ENCODE data around the gene CEP126. TPM values are rescaled to one million over a fixed set of nuclear protein-coding genes. Genes with fewer than 3 reads are reported as not detected.
A peak's percentile ranks its signal among the peaks of the same experiment; 100 is the strongest.

CEP126 gene
- total and polyA plus RNA-seq, 2 of the 13 experiments (the other 11 are each of a cell fraction or from before 2014, with no cell fraction given) = 1.4 to 1.7 TPM

DNA sequence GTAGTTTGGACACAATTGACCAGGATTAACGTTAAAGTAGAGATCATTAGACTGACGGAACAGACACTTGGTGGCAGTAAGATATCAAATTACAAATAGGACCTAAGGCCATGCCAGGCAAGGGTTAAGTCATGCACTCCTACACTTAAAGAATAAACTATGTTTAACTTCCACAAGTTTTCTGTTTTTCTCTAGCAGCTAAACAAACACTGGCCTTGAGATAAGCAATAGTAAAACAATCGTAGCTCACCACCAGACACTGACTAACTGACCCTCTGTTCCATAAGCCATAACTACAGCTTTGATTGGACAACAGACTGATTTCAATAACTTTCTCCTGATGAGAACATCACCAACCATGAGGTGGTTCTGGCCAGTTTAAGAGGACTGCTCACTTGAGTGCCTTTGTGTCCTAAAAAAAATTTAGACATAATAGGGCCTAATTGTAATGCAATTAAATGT, 2.0 kb upstream of the CEP126 start (continued):
- TF ChIP-seq, protein P1, sequence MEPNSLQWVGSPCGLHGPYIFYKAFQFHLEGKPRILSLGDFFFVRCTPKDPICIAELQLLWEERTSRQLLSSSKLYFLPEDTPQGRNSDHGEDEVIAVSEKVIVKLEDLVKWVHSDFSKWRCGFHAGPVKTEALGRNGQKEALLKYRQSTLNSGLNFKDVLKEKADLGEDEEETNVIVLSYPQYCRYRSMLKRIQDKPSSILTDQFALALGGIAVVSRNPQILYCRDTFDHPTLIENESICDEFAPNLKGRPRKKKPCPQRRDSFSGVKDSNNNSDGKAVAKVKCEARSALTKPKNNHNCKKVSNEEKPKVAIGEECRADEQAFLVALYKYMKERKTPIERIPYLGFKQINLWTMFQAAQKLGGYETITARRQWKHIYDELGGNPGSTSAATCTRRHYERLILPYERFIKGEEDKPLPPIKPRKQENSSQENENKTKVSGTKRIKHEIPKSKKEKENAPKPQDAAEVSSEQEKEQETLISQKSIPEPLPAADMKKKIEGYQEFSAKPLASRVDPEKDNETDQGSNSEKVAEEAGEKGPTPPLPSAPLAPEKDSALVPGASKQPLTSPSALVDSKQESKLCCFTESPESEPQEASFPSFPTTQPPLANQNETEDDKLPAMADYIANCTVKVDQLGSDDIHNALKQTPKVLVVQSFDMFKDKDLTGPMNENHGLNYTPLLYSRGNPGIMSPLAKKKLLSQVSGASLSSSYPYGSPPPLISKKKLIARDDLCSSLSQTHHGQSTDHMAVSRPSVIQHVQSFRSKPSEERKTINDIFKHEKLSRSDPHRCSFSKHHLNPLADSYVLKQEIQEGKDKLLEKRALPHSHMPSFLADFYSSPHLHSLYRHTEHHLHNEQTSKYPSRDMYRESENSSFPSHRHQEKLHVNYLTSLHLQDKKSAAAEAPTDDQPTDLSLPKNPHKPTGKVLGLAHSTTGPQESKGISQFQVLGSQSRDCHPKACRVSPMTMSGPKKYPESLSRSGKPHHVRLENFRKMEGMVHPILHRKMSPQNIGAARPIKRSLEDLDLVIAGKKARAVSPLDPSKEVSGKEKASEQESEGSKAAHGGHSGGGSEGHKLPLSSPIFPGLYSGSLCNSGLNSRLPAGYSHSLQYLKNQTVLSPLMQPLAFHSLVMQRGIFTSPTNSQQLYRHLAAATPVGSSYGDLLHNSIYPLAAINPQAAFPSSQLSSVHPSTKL (CRISPR knock-in tag; IDR thresholded peaks at IDR 0.05) = peak; percentile 51; the same call in 1 of the 2 replicates
- TF ChIP-seq STAG1 (CRISPR knock-in tag; IDR thresholded peaks at IDR 0.05) (peak; percentile 42; the same call in 1 of the 2 replicates), EP300 (IDR thresholded peaks at IDR 0.05; ENCODE audit: low read depth in 2 of 2, low read length in 2 of 2) (peak in 1 of 2 experiments; percentile 58; a peak in 2 of 4 replicates), EP300 (CRISPR knock-in tag; IDR thresholded peaks at IDR 0.05; ENCODE audit: borderline replicate concordance) (no peak), SOX5 (CRISPR knock-in tag; IDR thresholded peaks at IDR 0.05; ENCODE audit: borderline replicate concordance) (peak; percentile 69), ZNF143 (CRISPR knock-in tag; IDR thresholded peaks at IDR 0.05) (no peak), NCOA2 (CRISPR knock-in tag; IDR thresholded peaks at IDR 0.05) (0 out of 2 replicates have a peak, but pooled peaks have one; percentile 17), MIER3 (CRISPR knock-in tag; IDR thresholded peaks at IDR 0.05; ENCODE audit: borderline replicate concordance) (peak; percentile 42; the same call in 1 of the 2 replicates), GATAD2A (CRISPR knock-in tag; IDR thresholded peaks at IDR 0.05) (peak; percentile 77), POGZ (CRISPR knock-in tag; IDR thresholded peaks at IDR 0.05) (peak; percentile 37; the same call in 1 of the 2 replicates), HDAC1 (CRISPR knock-in tag; IDR thresholded peaks at IDR 0.05) (peak; percentile 27; the same call in 1 of the 2 replicates), RBM39 (IDR thresholded peaks at IDR 0.05; ENCODE audit: low read depth, low read length, poor library complexity, severe bottlenecking) (no peak), ASH2L (IDR thresholded peaks at IDR 0.05; ENCODE audit: insufficient read length, low read depth, low read length) (no peak)
- TF ChIP-seq, protein P2, sequence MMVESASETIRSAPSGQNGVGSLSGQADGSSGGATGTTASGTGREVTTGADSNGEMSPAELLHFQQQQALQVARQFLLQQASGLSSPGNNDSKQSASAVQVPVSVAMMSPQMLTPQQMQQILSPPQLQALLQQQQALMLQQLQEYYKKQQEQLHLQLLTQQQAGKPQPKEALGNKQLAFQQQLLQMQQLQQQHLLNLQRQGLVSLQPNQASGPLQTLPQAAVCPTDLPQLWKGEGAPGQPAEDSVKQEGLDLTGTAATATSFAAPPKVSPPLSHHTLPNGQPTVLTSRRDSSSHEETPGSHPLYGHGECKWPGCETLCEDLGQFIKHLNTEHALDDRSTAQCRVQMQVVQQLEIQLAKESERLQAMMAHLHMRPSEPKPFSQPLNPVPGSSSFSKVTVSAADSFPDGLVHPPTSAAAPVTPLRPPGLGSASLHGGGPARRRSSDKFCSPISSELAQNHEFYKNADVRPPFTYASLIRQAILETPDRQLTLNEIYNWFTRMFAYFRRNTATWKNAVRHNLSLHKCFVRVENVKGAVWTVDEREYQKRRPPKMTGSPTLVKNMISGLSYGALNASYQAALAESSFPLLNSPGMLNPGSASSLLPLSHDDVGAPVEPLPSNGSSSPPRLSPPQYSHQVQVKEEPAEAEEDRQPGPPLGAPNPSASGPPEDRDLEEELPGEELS (CRISPR knock-in tag; IDR thresholded peaks at IDR 0.05) = peak; percentile 62; the same call in 1 of the 2 replicates
- TF ChIP-seq, protein P3, sequence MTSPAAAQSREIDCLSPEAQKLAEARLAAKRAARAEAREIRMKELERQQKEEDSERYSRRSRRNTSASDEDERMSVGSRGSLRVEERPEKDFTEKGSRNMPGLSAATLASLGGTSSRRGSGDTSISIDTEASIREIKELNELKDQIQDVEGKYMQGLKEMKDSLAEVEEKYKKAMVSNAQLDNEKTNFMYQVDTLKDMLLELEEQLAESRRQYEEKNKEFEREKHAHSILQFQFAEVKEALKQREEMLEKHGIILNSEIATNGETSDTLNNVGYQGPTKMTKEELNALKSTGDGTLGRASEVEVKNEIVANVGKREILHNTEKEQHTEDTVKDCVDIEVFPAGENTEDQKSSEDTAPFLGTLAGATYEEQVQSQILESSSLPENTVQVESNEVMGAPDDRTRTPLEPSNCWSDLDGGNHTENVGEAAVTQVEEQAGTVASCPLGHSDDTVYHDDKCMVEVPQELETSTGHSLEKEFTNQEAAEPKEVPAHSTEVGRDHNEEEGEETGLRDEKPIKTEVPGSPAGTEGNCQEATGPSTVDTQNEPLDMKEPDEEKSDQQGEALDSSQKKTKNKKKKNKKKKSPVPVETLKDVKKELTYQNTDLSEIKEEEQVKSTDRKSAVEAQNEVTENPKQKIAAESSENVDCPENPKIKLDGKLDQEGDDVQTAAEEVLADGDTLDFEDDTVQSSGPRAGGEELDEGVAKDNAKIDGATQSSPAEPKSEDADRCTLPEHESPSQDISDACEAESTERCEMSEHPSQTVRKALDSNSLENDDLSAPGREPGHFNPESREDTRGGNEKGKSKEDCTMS (CRISPR knock-in tag; conservative IDR thresholded peaks at IDR 0.05) = no peak
- TF ChIP-seq, protein P4, sequence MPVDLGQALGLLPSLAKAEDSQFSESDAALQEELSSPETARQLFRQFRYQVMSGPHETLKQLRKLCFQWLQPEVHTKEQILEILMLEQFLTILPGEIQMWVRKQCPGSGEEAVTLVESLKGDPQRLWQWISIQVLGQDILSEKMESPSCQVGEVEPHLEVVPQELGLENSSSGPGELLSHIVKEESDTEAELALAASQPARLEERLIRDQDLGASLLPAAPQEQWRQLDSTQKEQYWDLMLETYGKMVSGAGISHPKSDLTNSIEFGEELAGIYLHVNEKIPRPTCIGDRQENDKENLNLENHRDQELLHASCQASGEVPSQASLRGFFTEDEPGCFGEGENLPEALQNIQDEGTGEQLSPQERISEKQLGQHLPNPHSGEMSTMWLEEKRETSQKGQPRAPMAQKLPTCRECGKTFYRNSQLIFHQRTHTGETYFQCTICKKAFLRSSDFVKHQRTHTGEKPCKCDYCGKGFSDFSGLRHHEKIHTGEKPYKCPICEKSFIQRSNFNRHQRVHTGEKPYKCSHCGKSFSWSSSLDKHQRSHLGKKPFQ (CRISPR knock-in tag; IDR thresholded peaks at IDR 0.05; ENCODE audit: insufficient replicate concordance) = no peak

Measured in HepG2 (cell line).